Measurements from ENCODE around the gene CHRNE. TPM values are rescaled to one million over a fixed set of nuclear protein-coding genes. Genes with fewer than 3 reads are reported as not detected.

The CHRNE gene
- total and polyA plus RNA-seq, 2 of the 13 experiments (the other 11 are each of a cell fraction or from before 2014, with no cell fraction given) = 0.53 to 0.59 TPM

DNA sequence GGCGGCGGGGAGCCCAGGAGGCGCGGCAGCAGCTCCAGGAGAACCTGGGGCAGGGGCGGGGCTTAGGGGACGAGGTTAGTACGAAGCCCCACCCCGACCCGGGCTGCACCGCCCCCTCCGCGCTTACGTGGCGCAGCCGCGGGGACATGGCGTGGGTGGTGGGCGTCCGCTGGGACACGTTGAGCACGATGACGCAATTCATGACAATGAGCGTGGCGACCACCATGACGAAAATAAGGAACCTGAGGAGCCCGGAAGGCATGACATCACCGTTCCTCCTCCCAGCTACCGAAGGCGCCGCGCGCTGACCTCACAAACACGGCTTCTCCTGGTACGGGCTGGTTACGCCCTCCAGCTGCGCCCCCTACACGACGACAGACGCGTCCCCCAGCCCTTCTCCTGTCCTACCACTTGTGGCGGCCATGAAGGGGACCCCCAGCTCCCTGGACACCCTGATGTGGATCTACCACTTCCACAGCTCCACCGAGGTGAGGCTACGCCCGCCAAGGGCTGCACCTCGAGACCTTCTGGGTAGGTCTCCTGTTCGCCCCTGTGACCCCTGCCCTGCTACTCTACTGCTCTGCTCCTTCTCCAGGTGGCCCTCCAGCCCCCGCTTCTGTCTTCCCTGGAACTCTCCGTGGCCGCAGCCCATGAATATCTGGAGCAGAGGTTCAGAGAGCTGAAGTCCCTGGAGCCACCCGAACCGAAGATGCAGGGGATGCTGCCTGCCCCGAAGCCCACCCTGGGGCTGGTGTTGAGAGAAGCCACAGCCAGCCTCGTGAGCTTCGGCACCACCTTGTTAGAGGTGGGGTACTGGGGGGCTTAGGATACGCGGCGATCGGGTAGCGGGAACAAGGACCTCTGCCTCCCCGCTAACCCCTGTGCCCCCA lies 3.3 kb downstream of the CHRNE start, which contains the start of gene C17orf107 (continued):
- TF ChIP-seq AHDC1 (CRISPR knock-in tag; IDR thresholded peaks at IDR 0.05; ENCODE audit: borderline replicate concordance) (no peak), GABPB1 (CRISPR knock-in tag; IDR thresholded peaks at IDR 0.05) (no peak), GMEB1 (CRISPR knock-in tag; IDR thresholded peaks at IDR 0.05; ENCODE audit: borderline replicate concordance) (no peak), GMEB2 (CRISPR knock-in tag; IDR thresholded peaks at IDR 0.05; ENCODE audit: low read depth) (no peak), REL (CRISPR knock-in tag; conservative IDR thresholded peaks at IDR 0.05) (no peak), RNF219 (CRISPR knock-in tag; IDR thresholded peaks at IDR 0.05) (no peak)
